ENCODE results near the gene DRD4. TPM values are rescaled to one million over a fixed set of nuclear protein-coding genes. Genes with fewer than 3 reads are reported as not detected.

DRD4 gene
- polyA plus RNA-seq, 2 of the 4 experiments (the other 2 are of a cell fraction): not detected

DNA sequence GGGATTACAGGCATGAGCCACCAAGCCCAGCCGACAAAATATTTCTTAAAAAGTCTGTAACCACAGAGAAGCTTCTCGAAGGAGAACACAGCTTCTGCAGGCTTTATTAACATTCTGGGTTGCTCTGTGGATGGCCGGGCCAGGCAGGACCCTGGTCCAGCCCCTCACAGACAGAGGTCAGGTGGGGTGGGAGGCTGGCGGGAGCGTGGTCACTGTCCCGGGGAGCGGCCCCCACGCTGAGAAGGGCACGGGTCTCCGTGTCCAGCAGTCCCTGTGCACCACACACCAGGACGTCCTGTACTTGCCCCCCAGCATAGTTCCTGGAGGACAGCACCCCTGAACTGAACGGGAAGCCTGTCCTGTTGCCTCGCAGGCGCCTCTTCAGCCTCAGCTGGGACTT lies 19.4 kb downstream of the DRD4 start:
- ChIA-PET CTCF (interaction anchor here (0.7 to 3.8 kb wide), 6 partner anchors 9 to 102 kb away, joined by 3 to 21 read pairs (median 6); partner anchors contain the start of genes DEAF1 and TMEM80), POLR2A (interaction anchor here (0.7 to 1.3 kb wide), 3 partner anchors 13 to 1496 kb away, joined by 3 read pairs; no protein-coding TSS in a partner anchor)
- Histone ChIP-seq H3K4me2 (no peak overlapping the region), H3K4me3 (no peak overlapping the region), H3K9me3 (no peaks in the 10 kb centered on the region), H3K4me1 (peaks cover 14% of the 10 kb centered on the region), H3K27ac (no peak overlapping the region)
- TF ChIP-seq RAD21 (conservative IDR thresholded peaks at IDR 0.05 in 1 of 2, IDR thresholded peaks at IDR 0.05 in 1 of 2): no peak
- TF ChIP-seq, protein P1, sequence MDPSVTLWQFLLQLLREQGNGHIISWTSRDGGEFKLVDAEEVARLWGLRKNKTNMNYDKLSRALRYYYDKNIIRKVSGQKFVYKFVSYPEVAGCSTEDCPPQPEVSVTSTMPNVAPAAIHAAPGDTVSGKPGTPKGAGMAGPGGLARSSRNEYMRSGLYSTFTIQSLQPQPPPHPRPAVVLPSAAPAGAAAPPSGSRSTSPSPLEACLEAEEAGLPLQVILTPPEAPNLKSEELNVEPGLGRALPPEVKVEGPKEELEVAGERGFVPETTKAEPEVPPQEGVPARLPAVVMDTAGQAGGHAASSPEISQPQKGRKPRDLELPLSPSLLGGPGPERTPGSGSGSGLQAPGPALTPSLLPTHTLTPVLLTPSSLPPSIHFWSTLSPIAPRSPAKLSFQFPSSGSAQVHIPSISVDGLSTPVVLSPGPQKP (IDR thresholded peaks at IDR 0.05; ENCODE audit: low read depth, low read length): no peak
- no peak for TF ChIP-seq CHD2 (IDR thresholded peaks at IDR 0.05; ENCODE audit: low read length, partially characterized antibody)
- TF ChIP-seq NFE2L2 (conservative IDR thresholded peaks at IDR 0.05; ENCODE audit: low read length): no peak
- no peak for TF ChIP-seq ZC3H11A (IDR thresholded peaks at IDR 0.05)
- TF ChIP-seq FOSL2 (IDR thresholded peaks at IDR 0.05): no peak
- no peak for TF ChIP-seq FOSL2 (CRISPR knock-in tag; IDR thresholded peaks at IDR 0.05)
- no peak for TF ChIP-seq CEBPB (IDR thresholded peaks at IDR 0.05)
- no peak for TF ChIP-seq FOSB (CRISPR knock-in tag; IDR thresholded peaks at IDR 0.05)
- TF ChIP-seq TP53 (CRISPR knock-in tag; IDR thresholded peaks at IDR 0.05): no peak
- TF ChIP-seq EP300 (IDR thresholded peaks at IDR 0.05): no peak
- no peak for TF ChIP-seq ZSCAN20 (CRISPR knock-in tag; IDR thresholded peaks at IDR 0.05)
- TF ChIP-seq JUNB (IDR thresholded peaks at IDR 0.05): no peak
- no peak for TF ChIP-seq HOXB5 (CRISPR knock-in tag; IDR thresholded peaks at IDR 0.05)
- TF ChIP-seq BHLHE40 (IDR thresholded peaks at IDR 0.05; ENCODE audit: low read depth, low read length): no peak
- TF ChIP-seq, protein P2, sequence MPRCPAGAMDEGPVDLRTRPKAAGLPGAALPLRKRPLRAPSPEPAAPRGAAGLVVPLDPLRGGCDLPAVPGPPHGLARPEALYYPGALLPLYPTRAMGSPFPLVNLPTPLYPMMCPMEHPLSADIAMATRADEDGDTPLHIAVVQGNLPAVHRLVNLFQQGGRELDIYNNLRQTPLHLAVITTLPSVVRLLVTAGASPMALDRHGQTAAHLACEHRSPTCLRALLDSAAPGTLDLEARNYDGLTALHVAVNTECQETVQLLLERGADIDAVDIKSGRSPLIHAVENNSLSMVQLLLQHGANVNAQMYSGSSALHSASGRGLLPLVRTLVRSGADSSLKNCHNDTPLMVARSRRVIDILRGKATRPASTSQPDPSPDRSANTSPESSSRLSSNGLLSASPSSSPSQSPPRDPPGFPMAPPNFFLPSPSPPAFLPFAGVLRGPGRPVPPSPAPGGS (IDR thresholded peaks at IDR 0.05): no peak
- TF ChIP-seq, protein P3, sequence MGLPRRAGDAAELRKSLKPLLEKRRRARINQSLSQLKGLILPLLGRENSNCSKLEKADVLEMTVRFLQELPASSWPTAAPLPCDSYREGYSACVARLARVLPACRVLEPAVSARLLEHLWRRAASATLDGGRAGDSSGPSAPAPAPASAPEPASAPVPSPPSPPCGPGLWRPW (IDR thresholded peaks at IDR 0.05): no peak
- 96% methylated on average over 12 of the region's 14 CpGs for WGBS (ENCODE audit: missing lambda C conversion rate)
- ATAC-seq (no peak; a peak in 1 of 6 replicates), FAIRE-seq (no peak), DNase-seq (ENCODE audit: low read depth in 1 of 2, low spot score in 1 of 2) (no peak)

DNA sequence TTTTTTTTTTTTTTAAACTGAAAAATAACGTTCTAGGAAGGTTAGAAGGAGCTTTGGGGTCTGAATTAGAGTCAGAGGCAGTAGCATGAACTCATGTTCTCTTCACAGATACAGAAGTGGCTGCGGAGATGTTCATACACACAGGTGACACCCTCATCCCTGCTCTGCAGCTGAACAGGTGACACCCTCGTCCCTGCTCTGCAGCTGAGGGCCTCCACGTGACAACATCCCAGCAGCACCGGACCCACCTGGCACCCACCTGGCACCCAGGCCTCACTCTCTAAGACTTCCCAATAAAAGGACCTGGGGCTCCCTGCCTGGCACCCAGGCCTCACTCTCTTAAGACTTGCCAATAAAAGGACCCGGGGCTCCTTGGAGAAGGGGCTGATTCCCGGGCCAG lies 19.8 kb downstream of the DRD4 start:
- H3K9me3 ChIP-seq: no peaks in the 10 kb centered on the region
- TF ChIP-seq EHF (CRISPR knock-in tag; IDR thresholded peaks at IDR 0.05) (no peak), RNF2 (IDR thresholded peaks at IDR 0.05; ENCODE audit: borderline replicate concordance, low read depth) (no peak), CHD2 (IDR thresholded peaks at IDR 0.05; ENCODE audit: low read length, partially characterized antibody) (no peak), ZSCAN20 (CRISPR knock-in tag; IDR thresholded peaks at IDR 0.05) (no peak), RARB (CRISPR knock-in tag; IDR thresholded peaks at IDR 0.05) (no peak)
- TF ChIP-seq, protein P4, sequence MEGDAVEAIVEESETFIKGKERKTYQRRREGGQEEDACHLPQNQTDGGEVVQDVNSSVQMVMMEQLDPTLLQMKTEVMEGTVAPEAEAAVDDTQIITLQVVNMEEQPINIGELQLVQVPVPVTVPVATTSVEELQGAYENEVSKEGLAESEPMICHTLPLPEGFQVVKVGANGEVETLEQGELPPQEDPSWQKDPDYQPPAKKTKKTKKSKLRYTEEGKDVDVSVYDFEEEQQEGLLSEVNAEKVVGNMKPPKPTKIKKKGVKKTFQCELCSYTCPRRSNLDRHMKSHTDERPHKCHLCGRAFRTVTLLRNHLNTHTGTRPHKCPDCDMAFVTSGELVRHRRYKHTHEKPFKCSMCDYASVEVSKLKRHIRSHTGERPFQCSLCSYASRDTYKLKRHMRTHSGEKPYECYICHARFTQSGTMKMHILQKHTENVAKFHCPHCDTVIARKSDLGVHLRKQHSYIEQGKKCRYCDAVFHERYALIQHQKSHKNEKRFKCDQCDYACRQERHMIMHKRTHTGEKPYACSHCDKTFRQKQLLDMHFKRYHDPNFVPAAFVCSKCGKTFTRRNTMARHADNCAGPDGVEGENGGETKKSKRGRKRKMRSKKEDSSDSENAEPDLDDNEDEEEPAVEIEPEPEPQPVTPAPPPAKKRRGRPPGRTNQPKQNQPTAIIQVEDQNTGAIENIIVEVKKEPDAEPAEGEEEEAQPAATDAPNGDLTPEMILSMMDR (IDR thresholded peaks at IDR 0.05): no peak
- ChIA-PET POLR2A (interaction anchor here (0.7 to 1.3 kb wide), 2 partner anchors 12 to 50 kb away, joined by 3 read pairs; no protein-coding TSS in a partner anchor), CTCF (interaction anchor here (0.6 to 3.8 kb wide), 7 partner anchors 8 to 102 kb away, joined by 3 to 21 read pairs (median 5); partner anchors contain the start of genes DEAF1 and TMEM80)
- H3K4me3 ChIP-seq: no peak overlapping the region
- no peak; a peak in 1 of 6 replicates for ATAC-seq
- no peak overlapping the region for H3K27ac ChIP-seq
- FAIRE-seq: no peak
- H3K4me2 ChIP-seq: no peak overlapping the region
- WGBS (ENCODE audit: missing lambda C conversion rate): 88% methylated on average over 7 of the region's 7 CpGs
- no peak for DNase-seq (ENCODE audit: low read depth in 1 of 2, low spot score in 1 of 2)
- peaks cover 14% of the 10 kb centered on the region for H3K4me1 ChIP-seq

Data from A549 (cell line).